Urinary bladder (tissue), 4 donors: Measurements from ENCODE around the gene KDM5C. TPM values are rescaled to one million over a fixed set of nuclear protein-coding genes. Genes with fewer than 3 reads are reported as not detected.

Experiments used
- DNase-seq: peaks from one replicate; pipeline ENCODE4 v3.0.0-alpha.2; 2015; ENCODE audit errors: extremely low spot score
- H3K27ac ChIP-seq: one replicate; pipeline ENCODE4 v1.5.1; 2013; ENCODE audit warnings: low read depth, mild to moderate bottlenecking, moderate library complexity
- H3K36me3 ChIP-seq: one replicate; pipeline ENCODE4 v1.6.1; 2013; ENCODE audit warnings: mild to moderate bottlenecking, moderate library complexity; ENCODE audit not compliant: insufficient read depth
- H3K4me1 ChIP-seq: one replicate; pipeline ENCODE4 v1.6.1; 2013; ENCODE audit warnings: mild to moderate bottlenecking, moderate library complexity; ENCODE audit not compliant: insufficient read depth
- H3K4me3 ChIP-seq: one replicate; pipeline ENCODE4 v1.5.1; 2013; ENCODE audit warnings: low read depth, low read length
- WGBS: extraction: QIAGEN DNeasy Blood & Tissue Kit; methylation state at CpG from one replicate; pipeline ENCODE4 v1.1.7; 2013; 5-methylcytosine and 5-hydroxymethylcytosine counted together
- polyA plus RNA-seq: library from polyadenylated mRNA; stranded (reverse); fragments of 200-250 nt; gene quantifications from one replicate; pipeline ENCODE4 v1.2.3, GENCODE V29; 2013
- small RNA-seq: library from RNA; depleted of rRNA; stranded (forward); fragments of <200 nt; gene quantifications from one replicate; pipeline ENCODE3, GENCODE V24; 2014
- total RNA-seq: library from RNA; depleted of rRNA; stranded (reverse); fragments of >200 nt; gene quantifications from one replicate; pipeline ENCODE4 v1.2.3, GENCODE V29; 2014
- donor health status: healthy with polysubstance abuse.
- donor health status: healthy.

The KDM5C gene
- total and polyA plus RNA-seq, 2 donors = 33.1 to 76.7 TPM

GRCh38 chrX:53153581-53153980 lies 71.4 kb downstream of the KDM5C start:
- no peak overlapping the region for H3K4me3 ChIP-seq
- 98% methylated on average over 1 of the region's 1 CpG for WGBS
- DNase-seq = no peak
- H3K36me3 ChIP-seq = no peaks in the 10 kb centered on the region
- H3K27ac ChIP-seq = no peak overlapping the region
- H3K4me1 ChIP-seq = no peaks in the 10 kb centered on the region

Small RNA genes lying within 50 kb of the gene (small RNA-seq; reads per million reads assigned to genes)
- not detected for gene AL139396.1
- 0.15 reads per million for gene MIR6894
- 0.12 reads per million for gene MIR6895

Other genes with a start within 250 kb of the KDM5C start
- gene GPR173, start 176.4 kb downstream of the KDM5C start, total RNA-seq = 5.6 TPM
- 1.5 TPM for gene GPR173, start 176.4 kb downstream of the KDM5C start, polyA plus RNA-seq
- gene TSPYL2, start 142.8 kb downstream of the KDM5C start, total RNA-seq = 18.9 TPM
- 105 TPM for gene TSPYL2, start 142.8 kb downstream of the KDM5C start, polyA plus RNA-seq
- gene KANTR, start 131.1 kb downstream of the KDM5C start, total RNA-seq = 33.1 TPM
- 4.2 TPM for gene KANTR, start 131.1 kb downstream of the KDM5C start, polyA plus RNA-seq
- gene IQSEC2, start 56.4 kb upstream of the KDM5C start, total RNA-seq = 6.6 TPM
- gene IQSEC2, start 56.4 kb upstream of the KDM5C start, polyA plus RNA-seq = 15.7 TPM
- gene SMC1A, start 197.4 kb upstream of the KDM5C start, total RNA-seq = 15.2 TPM
- 26.1 TPM for gene SMC1A, start 197.4 kb upstream of the KDM5C start, polyA plus RNA-seq
- 0.32 TPM for gene RIBC1, start 197.7 kb upstream of the KDM5C start, total RNA-seq
- gene RIBC1, start 197.7 kb upstream of the KDM5C start, polyA plus RNA-seq = 1.3 TPM
- gene HSD17B10, start 209.2 kb upstream of the KDM5C start, total RNA-seq = 28.7 TPM
- 90.4 TPM for gene HSD17B10, start 209.2 kb upstream of the KDM5C start, polyA plus RNA-seq